Thymus (tissue), 14 donors: ENCODE measurements around the gene SLC24A2. TPM values are rescaled to one million over a fixed set of nuclear protein-coding genes. Genes with fewer than 3 reads are reported as not detected.
"Not testable (repeated sequence)": the region's sequence is repeated elsewhere in the genome, so short reads cannot be mapped to it uniquely, and the experiment has no call there.

ENCODE experiments used
- DNase-seq, 9 donors: peaks; one replicate each; pipeline ENCODE4 v3.0.0-alpha.2; 2013; ENCODE audit warnings: low spot score in 9 of 9, low read depth in 6 of 9, missing footprints in 1 of 9
- H3K27ac ChIP-seq, 2 donors: one replicate each; pipeline ENCODE4 v1.5.1; 2013; ENCODE audit warnings: control low read depth in 1 of 2, low read depth in 1 of 2, low read length in 1 of 2, mild to moderate bottlenecking in 1 of 2, moderate library complexity in 1 of 2
- H3K27me3 ChIP-seq, 2 donors: one replicate each; pipeline ENCODE4 v1.5.1; 2013; ENCODE audit warnings: low read length in 1 of 2; ENCODE audit not compliant: control insufficient read depth in 2 of 2, insufficient read depth in 1 of 2
- H3K36me3 ChIP-seq, 2 donors: one replicate each; pipeline ENCODE4 v1.5.1; 2013; ENCODE audit warnings: low read length in 1 of 2, mild to moderate bottlenecking in 1 of 2, moderate library complexity in 1 of 2; ENCODE audit not compliant: control insufficient read depth in 2 of 2, insufficient read depth in 2 of 2
- H3K4me1 ChIP-seq, 2 donors: one replicate each; pipeline ENCODE4 v1.5.1; 2013; ENCODE audit warnings: low read length in 2 of 2; ENCODE audit not compliant: control insufficient read depth in 2 of 2, insufficient read depth in 2 of 2
- H3K4me3 ChIP-seq, 2 donors: one replicate each; pipeline ENCODE4 v1.5.1; 2013; ENCODE audit warnings: low read length in 2 of 2, control low read depth in 1 of 2, mild to moderate bottlenecking in 1 of 2
- H3K9me3 ChIP-seq, 2 donors: one replicate each; pipeline ENCODE4 v1.5.1; 2013; ENCODE audit warnings: low read length in 1 of 2, mild to moderate bottlenecking in 1 of 2; ENCODE audit not compliant: control insufficient read depth in 2 of 2, insufficient read depth in 1 of 2
- WGBS: extraction: QIAGEN DNeasy Blood & Tissue Kit; methylation state at CpG from one replicate; pipeline ENCODE4 v1.1.7; 2013; 5-methylcytosine and 5-hydroxymethylcytosine counted together
- long read RNA-seq, 10 donors: transcript quantifications; one replicate each; lab custom pipeline, GENCODE V29; 2026
- polyA plus RNA-seq: library from polyadenylated mRNA; stranded (reverse); fragments of 200-250 nt; gene quantifications from one replicate; pipeline ENCODE4 v1.2.3, GENCODE V29; 2013
- total RNA-seq: library from RNA; stranded (reverse); fragments of 120-200 nt; gene quantifications from one replicate; pipeline ENCODE4 v1.2.4, GENCODE V29; 2013
- donor health status: healthy.

Gene SLC24A2
- 0.05 TPM for total RNA-seq
- polyA plus RNA-seq = 0.05 TPM
- long read RNA-seq, donor 1 = 0 reads
- long read RNA-seq, donor 2 = 0 reads
- long read RNA-seq, donor 3 = 0 reads
- long read RNA-seq, donor 4 = 0 reads
- long read RNA-seq, donor 5 = 0 reads
- long read RNA-seq, donor 6 = 0 reads
- long read RNA-seq, donor 7 = 0 reads
- long read RNA-seq, donor 8 = 0 reads
- long read RNA-seq, donor 9 = 0 reads
- long read RNA-seq, donor 10 = 0 reads

DNA sequence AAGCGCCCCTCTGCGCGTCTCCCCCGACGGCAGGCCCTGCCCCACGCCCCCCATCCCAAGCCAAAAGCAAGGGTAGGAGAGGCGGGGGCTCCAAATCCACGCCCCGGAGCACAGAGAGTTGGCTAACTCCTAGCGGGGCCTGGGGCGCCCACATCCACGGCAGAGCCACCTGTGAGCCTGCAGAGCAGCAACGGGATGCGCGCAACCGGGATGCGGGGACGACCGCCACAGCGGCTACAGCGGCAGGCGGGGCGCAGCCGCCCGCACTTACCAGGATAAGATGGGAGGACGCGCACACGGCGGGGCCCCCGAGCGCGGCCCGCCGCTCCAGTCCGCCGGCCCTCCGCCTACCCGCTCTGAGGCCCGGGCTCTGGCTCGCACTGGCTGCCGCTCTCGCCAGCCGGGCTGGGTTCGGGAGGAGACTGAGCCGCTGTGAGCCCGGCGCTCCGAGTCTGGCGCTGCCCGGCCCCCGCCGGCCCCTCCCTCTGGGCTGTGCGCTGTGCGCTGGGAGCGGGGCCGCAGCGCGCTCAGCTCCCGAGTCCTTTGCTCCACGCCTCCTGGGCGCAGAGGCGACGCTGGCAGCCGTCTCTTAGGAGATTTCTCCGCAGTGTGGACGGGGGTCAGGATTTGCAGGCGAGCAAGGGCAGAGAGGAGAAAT, at the start of gene SLC24A2:
TSS of gene SLC24A2 (minus strand) at position 424 of the 658 bp plus-strand sequence.
- WGBS = 3% methylated on average over 67 of the region's 67 CpGs
- no peak within 1 kb of the TSS for H3K4me3 ChIP-seq

DNA sequence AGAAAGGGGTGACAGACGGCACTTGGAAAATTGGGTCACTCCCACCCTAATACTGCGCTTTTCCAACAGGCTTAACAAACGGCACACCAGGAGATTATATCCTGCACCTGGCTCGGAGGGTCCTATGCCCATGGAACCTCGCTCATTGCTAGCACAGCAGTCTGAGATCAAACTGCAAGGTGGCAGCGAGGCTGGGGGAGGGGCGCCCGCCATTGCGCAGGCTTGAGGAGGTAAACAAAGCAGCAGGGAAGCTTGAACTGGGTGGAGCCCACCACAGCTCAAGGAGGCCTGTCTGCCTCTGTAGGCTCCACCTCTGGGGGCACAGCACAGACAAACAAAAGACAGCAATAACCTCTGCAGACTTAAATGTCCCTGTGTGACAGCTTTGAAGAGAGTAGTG, 44.5 kb upstream of the SLC24A2 start:
- 90% methylated on average over 9 of the region's 9 CpGs for WGBS
- not testable (repeated sequence) for H3K4me3 ChIP-seq, H3K9me3 ChIP-seq, H3K27ac ChIP-seq, H3K4me1 ChIP-seq, H3K27me3 ChIP-seq, DNase-seq, H3K36me3 ChIP-seq

More for the DNA sequence above, at the start of gene SLC24A2:
- no peak for DNase-seq
- no peaks in the 10 kb centered on the region for H3K36me3 ChIP-seq
- H3K27ac ChIP-seq = no peak within 1 kb of the TSS
- no peaks in the 10 kb centered on the region for H3K9me3 ChIP-seq
- H3K27me3 ChIP-seq = peaks cover 18 to 38% of the 10 kb centered on the region in 2 donors
- H3K4me1 ChIP-seq = no peaks in the 10 kb centered on the region

DNA sequence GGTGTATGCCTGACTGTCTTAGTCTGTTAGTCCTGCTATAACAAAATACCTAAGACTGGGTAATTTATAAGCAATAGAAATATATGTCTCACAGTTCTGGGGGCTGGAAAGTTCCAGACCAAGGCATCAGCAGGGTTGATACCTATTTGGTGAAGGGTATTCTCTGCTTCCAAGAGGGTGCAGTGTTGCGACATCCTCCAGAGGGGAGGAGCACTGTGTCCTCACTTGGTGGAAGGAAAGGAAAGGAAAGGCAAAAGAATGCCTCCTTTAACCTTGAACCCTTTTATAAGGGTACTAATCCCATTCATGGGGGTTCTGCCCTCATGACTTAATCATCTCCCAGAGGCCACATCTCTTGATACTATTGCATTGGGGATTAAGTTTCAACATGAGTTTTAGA, 42.0 kb upstream of the SLC24A2 start:
- H3K27ac ChIP-seq = no peak overlapping the region
- no peaks in the 10 kb centered on the region for H3K27me3 ChIP-seq
- H3K36me3 ChIP-seq = no peaks in the 10 kb centered on the region
- no peak overlapping the region for H3K4me3 ChIP-seq
- no peak for DNase-seq
- 97% methylated on average over 1 of the region's 1 CpG for WGBS
- no peaks in the 10 kb centered on the region for H3K4me1 ChIP-seq
- H3K9me3 ChIP-seq = peaks cover 0 to 4% of the 10 kb centered on the region in 2 donors

DNA sequence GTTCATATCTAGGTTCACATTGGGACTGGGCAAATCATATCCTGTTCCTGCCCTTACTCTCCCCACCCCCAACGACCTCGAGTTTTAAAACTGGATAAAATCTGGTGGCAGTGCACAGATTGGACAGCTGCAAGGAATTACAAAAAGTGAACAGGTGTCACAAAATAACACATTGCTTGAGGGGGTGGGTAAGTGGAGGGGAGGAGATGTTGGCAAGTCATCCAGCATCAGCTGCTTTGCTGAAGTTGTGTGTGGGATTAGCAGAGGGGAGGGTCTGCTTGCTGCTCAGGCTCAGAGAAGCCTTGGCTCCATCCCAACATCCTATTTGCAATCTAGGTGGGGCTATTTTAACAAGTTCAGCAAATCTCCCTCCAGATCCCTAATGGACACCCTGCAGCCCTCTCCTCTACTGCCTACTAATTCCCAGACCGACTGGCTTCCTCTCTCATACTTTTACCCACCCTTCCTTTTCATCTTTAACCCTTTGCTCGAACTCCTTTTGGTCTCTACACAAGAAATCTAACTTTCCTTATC, 39.8 kb upstream of the SLC24A2 start:
- Histone ChIP-seq H3K27me3 (no peaks in the 10 kb centered on the region), H3K9me3 (peaks cover 0 to 4% of the 10 kb centered on the region in 2 donors), H3K27ac (no peak overlapping the region), H3K4me3 (no peak overlapping the region), H3K36me3 (no peaks in the 10 kb centered on the region), H3K4me1 (no peaks in the 10 kb centered on the region)
- WGBS = 73% methylated on average over 4 of the region's 4 CpGs
- DNase-seq = no peak

DNA sequence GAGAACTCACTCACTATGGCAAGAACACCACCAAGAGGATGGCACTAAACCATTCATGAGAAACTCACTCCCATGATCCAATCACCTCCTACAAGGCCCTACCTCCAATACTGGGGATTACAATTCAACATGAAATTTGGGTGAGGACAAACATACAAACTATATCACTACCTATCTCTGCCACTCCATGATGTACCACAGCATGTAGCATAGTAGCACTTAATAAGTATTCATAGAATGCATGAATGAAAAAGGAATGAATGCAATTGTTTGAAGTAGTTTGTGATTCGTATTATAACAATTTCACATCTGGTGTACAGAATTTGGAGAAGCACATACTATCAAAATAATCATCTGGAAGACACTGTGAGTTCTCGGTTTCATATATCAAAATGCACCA, 27.9 kb upstream of the SLC24A2 start:
- WGBS = 94% methylated on average over 2 of the region's 2 CpGs
- Histone ChIP-seq H3K27me3 (no peaks in the 10 kb centered on the region), H3K4me3 (no peak overlapping the region), H3K27ac (no peak overlapping the region), H3K9me3 (no peaks in the 10 kb centered on the region), H3K36me3 (no peaks in the 10 kb centered on the region), H3K4me1 (no peaks in the 10 kb centered on the region)
- DNase-seq = no peak

DNA sequence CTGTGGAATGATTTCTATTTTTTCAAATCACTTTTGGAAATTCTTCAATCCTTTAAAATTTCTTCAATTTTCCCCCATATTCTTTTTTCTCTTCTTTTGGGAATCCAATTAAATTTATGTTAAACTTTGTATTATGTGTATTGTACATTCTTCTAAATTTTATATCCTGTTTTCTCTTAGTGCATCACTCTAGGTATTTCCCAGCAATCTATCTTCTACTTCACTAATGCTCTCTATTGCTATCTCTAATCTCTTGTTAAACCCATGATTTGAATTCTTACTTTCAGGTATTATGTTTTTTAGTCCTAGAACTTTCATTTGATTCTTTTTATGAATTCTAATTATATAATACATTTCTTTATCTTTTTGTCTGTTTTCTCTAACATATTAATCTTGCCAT, 23.4 kb upstream of the SLC24A2 start:
- Histone ChIP-seq H3K27me3 (no peaks in the 10 kb centered on the region), H3K36me3 (no peaks in the 10 kb centered on the region), H3K4me1 (no peaks in the 10 kb centered on the region), H3K27ac (no peak overlapping the region), H3K4me3 (no peak overlapping the region), H3K9me3 (no peaks in the 10 kb centered on the region)
- no peak for DNase-seq

DNA sequence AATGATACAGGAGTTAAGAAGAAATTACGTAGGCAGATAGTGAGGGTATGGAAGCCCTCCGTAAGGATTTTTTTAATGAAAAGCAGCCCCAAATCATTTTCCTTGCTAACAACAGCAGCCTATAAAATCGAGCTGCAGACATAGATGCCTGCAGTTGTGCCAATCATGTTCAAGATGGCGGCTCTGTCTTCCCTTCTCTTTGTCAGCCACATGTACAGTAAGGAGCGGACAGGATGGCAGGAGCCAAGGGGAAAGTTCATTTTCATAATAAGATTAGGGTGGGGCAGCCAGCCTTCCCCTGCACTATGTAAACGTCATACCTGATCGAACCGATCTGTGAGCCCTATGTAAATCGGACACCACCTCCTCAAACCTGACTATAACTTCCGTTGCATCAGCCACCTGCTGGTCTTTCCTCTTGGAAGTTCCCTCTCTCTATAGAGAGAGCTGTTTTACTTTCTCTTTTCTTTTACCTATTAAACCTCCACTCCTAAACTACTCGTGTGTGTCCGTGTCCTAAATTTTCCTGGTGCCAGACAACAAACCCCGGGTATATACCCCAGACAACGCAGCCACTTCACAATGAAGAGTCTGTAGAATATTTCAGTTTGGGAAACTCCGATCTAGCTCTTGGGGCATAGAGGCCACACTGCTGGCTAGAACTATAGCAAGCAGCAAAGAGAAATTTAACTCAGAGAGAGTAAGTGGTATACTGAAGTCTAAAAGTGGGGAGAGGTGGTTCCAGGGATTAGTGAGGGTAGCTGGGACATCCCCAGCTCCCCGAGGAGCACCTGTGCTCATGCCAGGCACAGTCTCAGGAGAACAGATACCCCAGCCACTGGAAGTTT, 20.8 kb upstream of the SLC24A2 start:
- no peaks in the 10 kb centered on the region for H3K4me1 ChIP-seq
- H3K36me3 ChIP-seq = no peaks in the 10 kb centered on the region
- H3K27me3 ChIP-seq = no peaks in the 10 kb centered on the region
- H3K4me3 ChIP-seq = no peak overlapping the region
- DNase-seq = no peak
- WGBS = 94% methylated on average over 16 of the region's 16 CpGs
- H3K27ac ChIP-seq = no peak overlapping the region
- no peaks in the 10 kb centered on the region for H3K9me3 ChIP-seq

DNA sequence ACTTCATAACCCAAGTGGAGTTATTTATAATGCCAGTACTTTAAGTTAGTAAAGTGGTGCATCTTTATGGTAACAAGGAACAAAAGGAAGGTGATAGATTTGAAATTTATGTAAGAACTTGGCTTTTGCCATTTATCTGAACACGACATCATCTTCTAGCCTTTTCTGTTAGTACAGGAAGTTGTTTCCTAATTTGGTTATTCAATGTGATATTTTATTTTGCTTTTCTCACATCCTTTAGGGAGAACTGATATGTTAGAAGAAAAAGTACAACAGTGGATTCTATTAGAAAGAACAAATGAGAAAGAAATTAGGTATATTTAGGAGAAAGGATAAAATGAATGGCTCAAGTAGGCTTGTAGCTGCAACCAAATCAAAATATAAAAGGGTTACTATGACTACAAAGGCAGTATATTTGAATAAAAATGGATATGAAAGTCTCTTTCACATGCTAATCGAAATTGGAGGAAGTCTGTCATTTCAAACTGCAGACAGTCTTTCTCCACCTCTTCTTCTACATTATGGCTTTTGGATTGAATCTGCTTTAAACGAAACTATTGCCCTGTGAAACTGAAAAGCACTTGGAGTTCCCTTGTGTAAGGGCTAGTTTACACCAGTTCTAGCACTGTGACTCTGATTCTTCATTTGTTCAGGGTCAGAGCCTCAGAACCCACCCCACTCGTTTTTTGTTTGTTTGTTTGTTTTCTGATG, 18.5 kb upstream of the SLC24A2 start:
- H3K9me3 ChIP-seq = no peaks in the 10 kb centered on the region
- no peaks in the 10 kb centered on the region for H3K4me1 ChIP-seq
- H3K27me3 ChIP-seq = no peaks in the 10 kb centered on the region
- no peaks in the 10 kb centered on the region for H3K36me3 ChIP-seq
- 43% methylated on average over 4 of the region's 4 CpGs for WGBS
- no peak overlapping the region for H3K27ac ChIP-seq
- DNase-seq = no peak
- no peak overlapping the region for H3K4me3 ChIP-seq
